ENCODE data around the gene TRIM27.
"Not testable (repeated sequence)": the region's sequence is repeated elsewhere in the genome, so short reads cannot be mapped to it uniquely, and the experiment has no call there.

Gene TRIM27

DNA sequence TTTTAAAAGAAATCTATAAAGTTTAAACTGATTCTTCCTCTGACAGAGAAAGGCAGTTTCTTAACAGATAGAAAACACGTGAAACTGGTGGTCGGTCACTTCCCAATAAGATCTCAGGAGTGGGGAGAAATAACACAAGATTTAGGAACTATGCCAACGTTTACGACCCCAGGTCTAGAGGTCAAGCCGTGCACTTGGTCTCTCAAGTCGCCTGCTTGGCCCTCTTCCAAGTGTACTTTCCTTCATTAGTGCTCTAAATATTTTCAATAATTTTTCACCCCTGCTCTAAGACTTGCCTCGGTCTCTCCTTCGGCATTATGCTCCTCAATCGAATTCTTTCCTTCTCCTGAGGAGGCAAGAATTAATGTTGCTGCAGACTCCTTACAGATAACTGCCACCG, 61.7 kb downstream of the TRIM27 start:
- no peak for DNase-seq

GRCh38 chr6:28861339-28861738, 62.4 kb downstream of the TRIM27 start:
- no peak for DNase-seq

DNA sequence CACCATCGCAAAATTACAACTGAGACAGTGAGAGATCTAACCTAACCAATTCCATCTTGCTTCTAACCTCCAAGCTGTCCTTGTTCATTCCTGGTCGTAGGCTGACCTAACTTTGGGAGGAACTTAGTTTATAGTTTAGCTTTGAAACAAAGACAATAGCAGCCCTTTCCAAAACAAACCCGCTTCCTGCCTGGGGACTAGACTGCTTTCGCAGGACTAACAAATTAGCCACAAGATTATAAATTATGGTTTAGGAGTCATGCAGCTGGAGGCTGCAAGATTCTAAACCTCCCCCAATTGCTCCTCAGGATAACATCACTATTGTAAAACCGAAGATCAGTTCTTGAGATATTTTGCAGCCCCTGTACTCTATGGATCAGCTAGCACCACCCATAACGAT, 63.2 kb downstream of the TRIM27 start:
- DNase-seq = no peak

DNA sequence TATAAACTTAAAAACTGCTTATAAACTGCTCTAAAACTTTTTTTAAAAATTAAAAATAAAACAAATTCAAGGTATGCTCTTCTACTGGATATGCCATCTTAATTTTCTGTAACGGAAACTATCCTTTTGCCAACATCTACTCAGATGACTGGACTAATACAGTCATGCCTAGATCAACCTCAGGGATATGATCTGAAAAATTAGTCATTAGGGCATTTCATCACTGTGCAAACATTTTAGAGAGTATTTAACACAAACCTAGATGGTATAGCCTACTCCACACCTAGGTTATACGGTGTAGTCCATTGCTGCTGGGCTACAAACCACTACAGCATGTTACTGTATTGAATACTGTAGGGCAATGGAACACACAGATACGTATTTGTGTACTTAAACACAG, 64.8 kb downstream of the TRIM27 start:
- DNase-seq = no peak

DNA sequence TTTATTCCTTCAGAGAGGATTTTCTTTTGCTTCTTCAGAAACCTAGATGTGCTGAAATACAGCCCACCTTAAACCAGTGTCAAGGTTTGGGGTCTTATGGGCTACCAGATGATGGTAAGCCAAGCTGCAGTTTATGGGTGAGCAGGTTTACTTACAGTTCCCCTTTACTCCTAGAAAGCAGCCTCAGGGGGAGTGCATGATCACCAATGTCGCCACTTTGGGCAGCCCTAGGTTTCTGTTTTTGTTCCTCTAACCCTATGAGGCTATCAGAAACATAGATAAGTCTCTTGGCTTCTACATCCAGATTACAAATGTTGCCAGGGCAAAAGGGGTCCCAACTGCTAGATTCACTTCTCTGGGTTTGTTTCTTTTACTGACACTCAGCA, 67.2 kb downstream of the TRIM27 start:
- no peak for DNase-seq

DNA sequence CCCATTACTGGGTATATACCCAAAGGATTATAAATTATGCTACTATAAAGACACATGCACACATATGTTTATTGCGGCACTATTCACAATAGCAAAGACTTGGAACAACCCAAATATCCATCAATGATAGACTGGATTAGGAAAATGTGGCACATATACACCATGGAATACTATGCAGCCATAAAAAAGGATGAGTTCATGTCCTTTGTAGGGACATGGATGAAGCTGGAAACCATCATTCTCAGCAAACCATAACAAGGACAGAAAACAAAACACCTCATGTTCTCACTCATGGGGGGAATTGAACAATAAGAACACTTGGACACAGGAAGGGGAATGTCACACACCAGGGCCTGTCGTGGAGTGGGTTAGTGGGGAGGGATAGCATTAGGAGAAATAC, 69.4 kb downstream of the TRIM27 start:
- not testable (repeated sequence) for DNase-seq
